Fibroblast of lung (primary cell): ENCODE measurements around the gene STAP2. TPM values are rescaled to one million over a fixed set of nuclear protein-coding genes. Genes with fewer than 3 reads are reported as not detected.
A peak's percentile ranks its signal among the peaks of the same experiment; 100 is the strongest.

Experiments used
- DNase-seq, 2 donors: peaks; one replicate each; pipeline versions ENCODE4 v3.0.0 to v3.0.0-alpha.2; 2010; ENCODE audit warnings: low read depth in 2 of 2
- H2AFZ ChIP-seq: 2 replicates; pipeline ENCODE4 v1.5.1; 2012; ENCODE audit warnings: low read length, control low read depth, inconsistent platforms
- H3K27ac ChIP-seq: 2 replicates; pipeline ENCODE4 v1.5.1; 2011; ENCODE audit warnings: low read length, control low read depth; ENCODE audit not compliant: insufficient read depth
- H3K27me3 ChIP-seq: 2 replicates; pipeline ENCODE4 v1.5.1; 2011; ENCODE audit warnings: mild to moderate bottlenecking, low read length; ENCODE audit not compliant: control insufficient read depth, insufficient read depth
- H3K36me3 ChIP-seq: 2 replicates; pipeline ENCODE4 v1.5.1; 2011; ENCODE audit warnings: low read length; ENCODE audit not compliant: control insufficient read depth, insufficient read depth
- H3K4me1 ChIP-seq: 2 replicates; pipeline ENCODE4 v1.5.1; 2011; ENCODE audit warnings: low read length; ENCODE audit not compliant: control insufficient read depth, insufficient read depth; ENCODE audit errors: extremely low read depth
- H3K4me2 ChIP-seq: 2 replicates; pipeline ENCODE4 v1.5.1; 2011; ENCODE audit warnings: low read length, control low read depth; ENCODE audit not compliant: insufficient read depth; ENCODE audit errors: extremely low read depth
- H3K4me3 ChIP-seq, 4 experiments: fragments of 200-600 bp in 1 of 4; sonication (generic) in 1 of 4; replicated peaks in 1 of 4; 2 replicates each; pipeline ENCODE4 v1.5.1; 2011 to 2016; ENCODE audit warnings: low read length in 4 of 4, low read depth in 3 of 4, mild to moderate bottlenecking in 3 of 4, control low read depth in 2 of 4, inconsistent platforms in 1 of 4, mixed read lengths in 1 of 4; ENCODE audit not compliant: insufficient read depth in 1 of 4; ENCODE audit errors: control extremely low read depth in 1 of 4
- H3K79me2 ChIP-seq: 2 replicates; pipeline ENCODE4 v1.5.1; 2012; ENCODE audit warnings: mild to moderate bottlenecking, low read length, inconsistent platforms; ENCODE audit not compliant: control insufficient read depth, insufficient read depth
- H3K9ac ChIP-seq: 2 replicates; pipeline ENCODE4 v1.5.1; 2011; ENCODE audit warnings: mild to moderate bottlenecking, low read length, control low read depth; ENCODE audit not compliant: insufficient read depth
- H3K9me3 ChIP-seq: 2 replicates; pipeline ENCODE4 v1.5.1; 2012; ENCODE audit warnings: low read depth, low read length; ENCODE audit not compliant: control insufficient read depth, insufficient read depth
- H4K20me1 ChIP-seq: 2 replicates; pipeline ENCODE4 v1.5.1; 2011; ENCODE audit warnings: low read length; ENCODE audit not compliant: control insufficient read depth, insufficient read depth; ENCODE audit errors: extremely low read depth
- EZH2 ChIP-seq: IDR thresholded peaks from 2 replicates; pipeline ENCODE4 v1.5.1; 2012; ENCODE audit warnings: low read length, control low read depth, mild to moderate bottlenecking; ENCODE audit errors: missing control alignments
- polyA minus RNA-seq: library from RNA; depleted of rRNA, polyadenylated mRNA; stranded (reverse); fragments of >200 nt; gene quantifications from 2 replicates; pipeline ENCODE4 v1.2.3, GENCODE V29; 2011; ENCODE audit warnings: low replicate concordance
- polyA plus RNA-seq, 2 donors: library from polyadenylated mRNA; depleted of rRNA in 1 of 2; stranded (reverse) in 1 of 2; unstranded in 1 of 2; fragments of >200 nt; gene quantifications; 2 replicates each; pipeline ENCODE4 v1.2.1, GENCODE V29; 2011 to 2012; ENCODE audit warnings: missing spikeins in 1 of 2
- total RNA-seq: library from RNA; depleted of rRNA; stranded (reverse); fragments of >200 nt; gene quantifications from 2 replicates; pipeline ENCODE4 v1.2.1, GENCODE V29; 2014
- TF ChIP-seq, protein P1 (sequence below), 2 donors: IDR thresholded peaks in 1 of 2; conservative IDR thresholded peaks in 1 of 2; 1 replicate in 1 of 2; 2 replicates in 1 of 2; pipeline ENCODE4 v1.5.1; 2011 to 2012; ENCODE audit warnings: low read length in 2 of 2, control low read depth in 1 of 2, inconsistent platforms in 1 of 2, low read depth in 1 of 2, mild to moderate bottlenecking in 1 of 2

STAP2 gene, protein sequence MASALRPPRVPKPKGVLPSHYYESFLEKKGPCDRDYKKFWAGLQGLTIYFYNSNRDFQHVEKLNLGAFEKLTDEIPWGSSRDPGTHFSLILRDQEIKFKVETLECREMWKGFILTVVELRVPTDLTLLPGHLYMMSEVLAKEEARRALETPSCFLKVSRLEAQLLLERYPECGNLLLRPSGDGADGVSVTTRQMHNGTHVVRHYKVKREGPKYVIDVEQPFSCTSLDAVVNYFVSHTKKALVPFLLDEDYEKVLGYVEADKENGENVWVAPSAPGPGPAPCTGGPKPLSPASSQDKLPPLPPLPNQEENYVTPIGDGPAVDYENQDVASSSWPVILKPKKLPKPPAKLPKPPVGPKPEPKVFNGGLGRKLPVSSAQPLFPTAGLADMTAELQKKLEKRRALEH
- total RNA-seq (4.4 and 4.8 TPM in 2 replicates), polyA plus RNA-seq (1.7 and 2.2 TPM in 2 replicates), polyA minus RNA-seq (5.4 and 9.2 TPM in 2 replicates)
- polyA plus RNA-seq (2012), result 2.1 and 3.3 TPM in 2 replicates

DNA sequence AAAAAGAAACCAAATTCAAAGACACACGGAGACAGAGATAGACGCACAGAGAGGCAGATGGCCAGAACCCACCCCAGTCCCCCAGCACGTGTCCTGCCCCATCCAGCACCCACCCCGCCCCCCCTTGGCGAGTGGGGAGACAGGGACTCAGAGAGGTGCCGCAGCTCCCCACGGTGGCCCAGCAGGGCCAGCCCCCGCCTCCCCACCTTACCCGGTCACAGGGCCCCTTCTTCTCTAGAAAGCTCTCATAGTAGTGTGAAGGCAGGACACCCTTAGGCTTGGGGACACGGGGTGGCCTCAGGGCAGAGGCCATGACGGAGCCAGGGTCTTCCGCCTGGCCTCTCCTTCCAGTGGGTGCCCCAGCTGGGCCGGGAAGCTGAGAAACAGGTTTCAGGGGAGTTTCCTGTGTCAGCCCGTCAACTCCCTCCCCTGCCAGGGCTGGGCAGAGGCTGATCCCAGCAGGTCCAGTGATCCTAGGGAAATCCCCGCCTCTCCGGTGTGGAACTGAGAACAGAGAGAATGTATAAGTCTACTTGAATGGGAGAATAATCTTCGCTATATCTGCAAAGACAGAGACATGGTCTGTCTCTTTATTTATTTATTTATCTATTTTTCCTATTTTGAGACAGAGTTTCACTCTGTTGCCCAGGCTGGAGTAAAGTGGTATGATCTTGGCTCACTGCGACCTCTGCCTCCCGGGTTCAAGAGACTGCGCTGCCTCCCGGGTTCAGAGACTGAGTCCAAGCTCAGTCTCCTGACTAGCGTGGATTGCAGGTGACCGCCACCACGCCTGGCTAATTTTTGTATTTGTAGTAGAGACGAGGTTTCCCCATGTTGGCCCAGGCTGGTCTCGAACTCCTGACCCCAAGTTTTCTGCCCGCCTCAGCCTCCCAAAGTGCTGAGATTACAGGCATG lies at the start of gene STAP2:
TSS of gene STAP2 (minus strand) at position 387 of the 915 bp plus-strand sequence. CDS start at position 313, 74 bp downstream.
- no peak for DNase-seq
- no peaks in the 10 kb centered on the region for H4K20me1 ChIP-seq
- H3K36me3 ChIP-seq, result no peaks in the 10 kb centered on the region
- TF ChIP-seq, protein P1, sequence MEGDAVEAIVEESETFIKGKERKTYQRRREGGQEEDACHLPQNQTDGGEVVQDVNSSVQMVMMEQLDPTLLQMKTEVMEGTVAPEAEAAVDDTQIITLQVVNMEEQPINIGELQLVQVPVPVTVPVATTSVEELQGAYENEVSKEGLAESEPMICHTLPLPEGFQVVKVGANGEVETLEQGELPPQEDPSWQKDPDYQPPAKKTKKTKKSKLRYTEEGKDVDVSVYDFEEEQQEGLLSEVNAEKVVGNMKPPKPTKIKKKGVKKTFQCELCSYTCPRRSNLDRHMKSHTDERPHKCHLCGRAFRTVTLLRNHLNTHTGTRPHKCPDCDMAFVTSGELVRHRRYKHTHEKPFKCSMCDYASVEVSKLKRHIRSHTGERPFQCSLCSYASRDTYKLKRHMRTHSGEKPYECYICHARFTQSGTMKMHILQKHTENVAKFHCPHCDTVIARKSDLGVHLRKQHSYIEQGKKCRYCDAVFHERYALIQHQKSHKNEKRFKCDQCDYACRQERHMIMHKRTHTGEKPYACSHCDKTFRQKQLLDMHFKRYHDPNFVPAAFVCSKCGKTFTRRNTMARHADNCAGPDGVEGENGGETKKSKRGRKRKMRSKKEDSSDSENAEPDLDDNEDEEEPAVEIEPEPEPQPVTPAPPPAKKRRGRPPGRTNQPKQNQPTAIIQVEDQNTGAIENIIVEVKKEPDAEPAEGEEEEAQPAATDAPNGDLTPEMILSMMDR (conservative IDR thresholded peaks at IDR 0.05 in 1 of 2, IDR thresholded peaks at IDR 0.05 in 1 of 2; ENCODE audit: low read depth in 1 of 2, low read length in 2 of 2), result no peak
- TF ChIP-seq EZH2, result no peak
- peak within 1 kb of the TSS; percentile 33 to 48 (median 42) for H3K4me3 ChIP-seq
- no peaks in the 10 kb centered on the region for H3K27me3 ChIP-seq
- no peaks in the 10 kb centered on the region for H3K79me2 ChIP-seq
- H3K9me3 ChIP-seq, result no peaks in the 10 kb centered on the region
- peak within 1 kb of the TSS; percentile 97 for H2AFZ ChIP-seq
- no peak within 1 kb of the TSS for H3K27ac ChIP-seq
- peak within 1 kb of the TSS; percentile 96 for H3K4me2 ChIP-seq
- peaks cover 4% of the 10 kb centered on the region for H3K4me1 ChIP-seq
- H3K9ac ChIP-seq, result peak within 1 kb of the TSS; percentile 26

DNA sequence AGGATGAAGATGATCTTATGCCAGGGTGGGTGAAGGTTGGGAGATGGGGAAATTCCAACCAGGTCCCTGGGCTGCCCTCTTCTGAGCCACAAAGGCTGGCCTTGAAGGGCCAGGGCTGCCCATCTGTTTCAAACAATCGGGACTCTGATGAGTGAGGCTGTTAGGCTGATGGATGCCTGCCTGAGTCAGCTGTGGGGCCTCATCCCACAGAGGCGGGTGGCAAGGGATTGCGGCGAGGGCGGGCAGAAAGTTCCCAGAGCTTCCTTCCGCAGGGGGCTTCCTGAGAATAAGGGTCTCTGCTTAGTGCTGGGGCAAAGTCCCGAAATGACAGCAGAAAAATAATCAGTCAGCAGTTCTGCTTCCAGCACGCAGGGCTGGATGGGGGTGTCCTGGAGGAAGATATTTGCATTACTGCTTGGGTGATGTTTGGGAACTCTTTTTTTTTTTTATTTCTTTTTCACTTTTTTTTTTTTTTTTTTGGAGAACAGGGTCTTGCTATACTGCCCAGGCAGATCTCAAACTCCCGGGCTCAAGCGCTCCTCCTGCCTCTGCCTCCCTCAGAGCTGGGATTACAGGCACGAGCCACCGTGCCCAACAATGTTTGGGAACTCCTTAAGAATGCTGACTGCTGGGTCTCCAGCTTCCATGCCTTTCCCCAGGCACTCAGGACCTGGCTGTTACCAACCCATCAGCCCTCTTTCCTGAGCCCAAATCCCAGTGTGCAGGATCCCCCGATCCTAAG lies 47.6 kb upstream of the STAP2 start:
- no peak overlapping the region for H2AFZ ChIP-seq
- no peak overlapping the region for H3K4me3 ChIP-seq
- peaks cover 90% of the 10 kb centered on the region for H3K79me2 ChIP-seq
- no peaks in the 10 kb centered on the region for H4K20me1 ChIP-seq
- H3K36me3 ChIP-seq, result peaks cover 7% of the 10 kb centered on the region
- DNase-seq, result no peak
- no peak overlapping the region for H3K9ac ChIP-seq
- H3K4me2 ChIP-seq, result no peak overlapping the region
- no peaks in the 10 kb centered on the region for H3K27me3 ChIP-seq
- H3K27ac ChIP-seq, result no peak overlapping the region
- no peak for TF ChIP-seq EZH2
- TF ChIP-seq, protein P1 (conservative IDR thresholded peaks at IDR 0.05 in 1 of 2, IDR thresholded peaks at IDR 0.05 in 1 of 2; ENCODE audit: low read depth in 1 of 2, low read length in 2 of 2), result peak; percentile 13 to 54
- no peaks in the 10 kb centered on the region for H3K9me3 ChIP-seq
- H3K4me1 ChIP-seq, result peaks cover 19% of the 10 kb centered on the region
